Stimulated activated CD4-positive, alpha-beta T cell treated with anti-CD3 and anti-CD28 coated beads, Interleukin-1b, Interleukin-23, amount 100 ng/mL, for 1 hour (primary cell): ENCODE results near the gene G6PC2.
"Not testable (repeated sequence)": the region's sequence is repeated elsewhere in the genome, so short reads cannot be mapped to it uniquely, and the experiment has no call there.

ENCODE experiments used
- DNase-seq, 2 donors: peaks; one replicate each; pipeline ENCODE4 v3.0.0-alpha.2; 2020; ENCODE audit warnings: low read depth in 2 of 2

The G6PC2 gene

DNA sequence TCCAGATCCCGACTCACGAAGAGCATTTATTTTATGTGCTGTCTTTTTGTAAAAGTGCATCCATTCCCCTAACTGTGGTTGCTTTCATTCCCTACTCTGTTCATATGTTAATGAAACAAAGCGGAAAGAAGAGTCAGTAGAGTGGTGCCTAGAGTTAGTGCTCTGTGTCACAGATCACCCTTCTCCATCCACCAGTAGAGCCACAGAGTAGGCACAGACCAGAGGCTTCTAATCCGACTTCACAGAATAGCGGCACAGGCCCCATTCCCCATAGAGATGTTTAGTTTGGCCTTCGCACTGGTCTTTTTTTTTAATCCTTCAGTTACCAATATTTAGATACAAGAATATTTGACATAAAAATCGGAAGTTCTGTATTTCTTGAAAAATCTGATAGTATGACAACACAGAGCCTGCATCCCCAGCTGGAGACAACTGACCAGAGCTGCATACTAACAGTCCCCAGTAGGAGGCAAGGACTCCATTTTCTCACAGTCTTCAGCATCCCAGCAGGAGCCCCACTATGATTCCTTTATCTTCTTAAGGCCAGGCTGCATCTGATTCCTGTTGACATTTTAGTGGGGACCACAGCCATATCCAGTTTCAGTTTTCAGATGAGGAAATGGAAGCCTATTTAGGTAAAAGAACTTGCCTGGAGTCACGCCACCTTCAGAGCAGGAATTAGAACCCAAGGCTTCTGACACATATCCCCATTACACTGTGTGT, 7.0 kb downstream of the G6PC2 start:
- DNase-seq, result no peak

DNA sequence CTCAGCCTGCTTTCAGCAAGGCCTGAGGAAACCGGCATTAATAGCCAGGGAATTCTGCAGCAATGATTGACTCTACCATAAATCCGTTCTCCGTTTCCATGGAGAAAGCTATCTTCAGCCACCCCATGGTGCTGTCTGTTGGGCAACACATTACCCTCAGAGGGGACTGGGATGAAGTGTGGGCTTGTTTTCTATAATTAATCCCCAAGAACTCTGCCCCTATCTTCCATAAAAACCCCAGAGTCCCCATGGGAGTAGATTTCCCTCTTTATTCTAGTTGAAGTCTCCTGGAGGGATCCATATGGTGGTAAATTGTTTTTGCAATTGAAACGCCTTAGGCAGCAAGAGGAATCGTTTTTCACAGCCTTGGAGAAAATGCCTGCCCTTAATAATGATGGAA, 9.2 kb downstream of the G6PC2 start:
- DNase-seq, result no peak

DNA sequence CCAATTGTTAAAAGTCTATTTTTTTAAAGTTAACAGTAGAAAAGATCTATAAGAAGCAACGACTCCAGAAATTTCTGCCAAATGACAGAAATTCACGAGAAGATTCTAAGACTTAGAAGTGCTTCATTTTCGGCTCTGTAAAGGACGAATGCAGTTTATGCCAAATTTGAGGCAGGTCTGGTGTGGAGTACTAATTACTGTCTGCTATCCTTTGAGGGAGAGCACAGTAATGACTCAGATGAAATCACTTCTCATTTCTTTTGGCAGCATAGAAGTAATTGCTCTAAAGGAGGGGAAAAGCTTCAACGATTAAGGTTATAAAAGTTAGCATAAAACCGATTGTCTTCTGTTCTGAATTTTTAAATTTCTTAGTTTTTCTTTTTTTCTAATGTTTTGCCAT, 11.4 kb downstream of the G6PC2 start:
- no peak for DNase-seq

DNA sequence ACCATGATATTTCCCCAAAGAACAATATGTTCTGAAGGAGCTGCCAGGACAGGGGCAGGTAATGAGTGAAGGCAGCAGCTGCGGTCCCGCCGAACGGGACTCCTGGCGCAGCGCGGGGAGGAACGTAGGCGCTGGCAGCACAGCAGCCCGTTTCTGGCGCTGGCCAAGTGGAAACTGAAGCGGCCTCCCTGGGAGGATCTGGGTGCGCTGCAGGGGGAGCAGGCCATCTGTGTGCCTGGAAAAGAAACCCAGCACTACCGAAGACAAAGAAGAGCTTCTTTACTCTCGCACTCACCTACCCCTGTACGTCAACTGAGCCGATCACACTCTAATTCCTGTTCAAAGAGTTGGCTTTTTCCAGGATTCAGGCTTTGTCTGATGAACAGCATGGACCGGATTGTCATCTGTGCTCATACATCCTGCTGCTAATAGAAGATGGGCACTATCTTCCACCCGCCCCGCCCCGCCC, 11.8 kb downstream of the G6PC2 start:
- DNase-seq, result no peak

DNA sequence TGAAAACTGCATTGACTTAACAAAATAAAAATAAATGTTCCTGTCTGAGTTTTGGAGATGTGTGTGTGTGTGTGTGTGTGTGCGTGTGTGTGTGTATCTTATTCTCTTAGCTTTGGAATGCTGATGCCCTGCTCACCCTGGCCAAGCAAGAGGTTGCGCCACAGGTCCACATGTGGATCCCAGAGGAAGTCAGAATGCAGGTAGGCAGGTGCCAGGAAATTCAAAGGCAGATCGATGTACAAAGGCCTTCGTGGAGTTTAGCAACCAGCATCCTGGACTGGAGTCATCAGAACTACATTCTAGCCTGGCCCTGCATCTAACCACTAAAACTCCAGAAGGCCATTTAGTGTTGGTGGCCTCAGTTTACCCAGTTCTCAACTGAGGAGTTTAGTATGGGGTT, 12.4 kb downstream of the G6PC2 start:
- DNase-seq, result no peak

DNA sequence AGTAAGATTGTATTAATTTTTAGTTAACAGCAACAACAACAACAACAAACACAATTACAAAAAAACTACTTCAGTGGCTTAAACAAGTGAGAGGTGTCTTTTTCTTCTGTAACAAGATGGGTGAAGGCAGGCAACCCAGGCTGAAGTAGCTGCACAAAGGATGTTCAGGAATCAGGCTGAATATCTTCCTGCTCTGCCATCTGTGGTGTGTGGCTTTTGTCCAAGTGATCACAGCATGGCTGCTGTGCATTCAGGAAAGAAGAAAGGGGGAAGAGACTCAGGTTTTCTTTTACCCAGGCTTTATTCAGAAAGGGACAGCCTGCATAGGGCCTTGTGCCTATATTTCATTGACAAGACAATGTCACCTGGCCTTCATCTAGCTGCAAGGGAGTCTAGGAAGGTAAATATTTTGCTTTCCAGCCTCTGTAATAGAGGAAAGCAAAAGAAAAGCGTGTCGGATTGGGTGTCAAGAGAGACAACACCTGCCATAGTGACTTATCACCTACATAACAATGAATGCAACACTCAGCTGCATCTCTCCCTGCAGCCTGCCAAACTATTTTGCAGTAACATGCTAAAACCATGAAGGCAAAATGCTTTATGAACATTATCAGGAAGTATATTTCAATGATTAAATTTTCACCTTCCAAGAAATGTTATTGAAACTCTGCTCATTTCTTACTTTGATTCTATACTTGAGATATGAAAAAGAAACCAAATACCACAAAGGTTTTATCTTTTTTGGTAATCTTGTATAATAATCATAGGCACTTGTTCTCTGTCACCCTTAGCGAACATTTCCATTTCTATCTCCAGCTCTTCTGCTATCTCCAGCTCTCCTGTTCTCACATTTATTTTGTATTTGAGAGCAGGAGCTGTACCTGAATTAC, 14.6 kb downstream of the G6PC2 start:
- no peak for DNase-seq

DNA sequence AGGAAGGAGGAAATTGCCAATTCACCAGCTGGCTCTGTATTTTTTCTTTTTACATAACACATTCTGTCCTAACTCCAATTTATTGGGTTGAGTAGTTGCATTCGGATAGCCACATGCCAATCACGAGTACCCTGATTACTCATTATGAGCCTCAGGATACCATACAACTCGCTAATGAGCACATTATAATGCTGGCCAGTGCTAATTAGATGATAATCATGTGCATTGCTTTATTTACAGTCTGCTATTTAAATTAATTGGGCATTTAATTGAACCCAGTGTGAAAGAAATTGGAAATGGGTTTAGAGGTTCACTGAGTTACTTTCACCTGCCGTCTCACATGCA, 15.2 kb downstream of the G6PC2 start:
- DNase-seq, result no peak

DNA sequence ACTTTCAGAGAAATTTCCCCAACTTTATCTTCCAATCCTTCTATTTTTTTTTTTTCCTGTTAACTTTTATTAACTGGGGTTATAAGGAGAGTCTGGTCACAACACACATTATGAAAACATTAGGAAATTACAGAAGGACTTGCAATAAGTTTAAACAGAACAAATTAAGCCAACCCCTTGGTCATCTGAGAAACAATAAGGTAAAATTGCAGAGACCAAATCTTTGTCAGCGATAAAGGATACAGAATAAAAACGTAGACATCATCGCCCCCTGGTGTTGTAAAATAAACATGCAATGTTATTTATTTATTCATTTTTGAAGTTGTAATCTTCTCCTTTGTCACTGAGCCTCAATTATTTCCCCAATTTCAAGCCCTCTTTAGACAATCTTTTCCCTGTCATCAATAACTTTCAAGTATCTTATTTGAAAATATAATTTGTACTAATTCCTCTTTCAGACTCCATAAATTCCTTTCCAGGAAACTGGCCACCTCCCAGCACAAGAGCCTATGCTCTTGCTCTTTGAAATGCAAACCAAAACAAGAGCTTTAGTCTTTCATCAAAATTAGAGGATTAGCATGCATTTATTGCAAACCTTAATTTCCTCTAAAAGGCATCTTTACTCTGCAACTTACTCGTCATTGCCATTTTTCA, 19.5 kb downstream of the G6PC2 start:
- no peak for DNase-seq

DNA sequence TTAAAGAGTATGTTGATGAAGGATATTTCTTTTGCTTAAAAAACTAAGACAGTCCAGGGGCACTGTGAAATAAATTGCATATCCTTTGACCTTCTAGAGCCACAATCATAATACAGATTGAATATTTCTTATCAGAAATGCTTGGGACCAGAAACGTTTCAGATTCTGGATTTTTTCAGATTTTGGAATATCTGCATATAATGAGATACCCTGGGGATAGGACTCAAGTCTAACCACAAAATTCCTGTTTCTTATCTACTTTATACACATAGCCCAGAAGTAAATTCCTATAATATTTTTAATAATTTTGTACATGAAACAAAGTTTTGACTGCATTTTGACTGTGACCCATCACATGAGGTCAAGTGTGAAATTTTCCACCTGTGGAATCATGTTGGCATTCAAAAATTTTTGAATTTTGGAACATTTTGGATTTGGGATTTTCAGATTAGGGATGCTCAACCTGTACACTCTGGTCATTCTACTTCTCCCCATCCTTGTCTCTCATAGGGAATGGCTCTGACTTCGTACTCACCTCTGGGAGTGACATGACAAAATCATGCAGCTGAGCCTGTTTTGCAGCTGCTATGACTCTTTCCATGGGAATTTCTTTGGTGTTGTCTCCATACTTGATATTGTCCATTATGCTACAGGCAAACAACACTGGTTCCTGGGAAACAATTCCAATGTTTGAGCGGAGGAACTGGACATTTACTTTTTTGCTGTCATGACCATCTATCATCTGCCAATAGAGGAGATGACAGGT, 25.7 kb downstream of the G6PC2 start:
- no peak for DNase-seq

DNA sequence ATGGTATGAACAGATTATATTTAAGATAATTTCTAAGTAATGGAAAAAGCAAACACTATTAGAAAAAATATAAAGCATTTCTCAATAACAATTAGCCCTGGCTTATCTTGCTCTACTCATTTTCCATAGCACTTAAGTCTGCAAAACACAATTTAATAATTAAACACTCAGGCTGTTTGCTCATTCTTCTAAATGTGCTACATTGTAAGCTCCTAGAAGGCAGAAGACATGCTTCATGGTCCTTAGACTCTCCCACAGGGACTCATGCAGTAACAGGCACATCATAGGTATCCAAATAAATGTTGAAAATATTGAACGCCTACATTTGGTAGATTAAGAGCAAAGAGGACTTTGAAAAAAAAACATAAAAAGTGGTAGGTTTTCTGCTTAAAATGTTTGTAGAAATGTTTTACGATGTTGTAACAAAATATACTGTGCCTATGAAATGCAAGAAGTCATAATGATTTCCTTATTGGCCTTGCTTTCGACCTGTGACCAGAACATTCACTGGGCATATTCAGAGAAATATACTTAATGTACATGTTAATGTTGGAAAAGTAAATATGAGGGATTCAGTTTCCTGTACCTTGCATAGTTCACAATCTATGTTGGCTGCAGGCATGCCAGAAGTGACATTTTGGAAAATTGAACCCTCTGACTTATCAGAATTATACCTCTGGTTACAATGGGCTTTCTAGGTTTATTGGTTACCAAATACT, 27.2 kb downstream of the G6PC2 start:
- DNase-seq, result no peak

DNA sequence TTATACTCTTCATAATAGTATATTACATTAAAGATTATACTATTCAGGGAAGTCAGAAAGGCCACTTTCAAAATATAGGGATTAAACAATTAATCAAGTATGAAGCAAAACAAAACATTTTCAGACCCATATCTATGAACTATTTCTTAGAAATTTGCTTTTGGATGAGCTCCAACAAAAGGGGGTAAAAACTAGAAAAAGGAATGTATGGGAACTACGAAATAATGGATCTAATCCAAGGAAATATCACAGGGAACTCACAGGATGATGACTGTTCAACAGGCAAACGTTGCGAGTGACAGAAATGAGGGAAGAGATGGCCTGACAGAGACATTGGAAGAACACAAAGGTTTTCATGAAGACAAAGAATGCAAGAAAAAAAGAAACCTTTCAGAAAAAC, 27.9 kb downstream of the G6PC2 start:
- DNase-seq, result no peak

DNA sequence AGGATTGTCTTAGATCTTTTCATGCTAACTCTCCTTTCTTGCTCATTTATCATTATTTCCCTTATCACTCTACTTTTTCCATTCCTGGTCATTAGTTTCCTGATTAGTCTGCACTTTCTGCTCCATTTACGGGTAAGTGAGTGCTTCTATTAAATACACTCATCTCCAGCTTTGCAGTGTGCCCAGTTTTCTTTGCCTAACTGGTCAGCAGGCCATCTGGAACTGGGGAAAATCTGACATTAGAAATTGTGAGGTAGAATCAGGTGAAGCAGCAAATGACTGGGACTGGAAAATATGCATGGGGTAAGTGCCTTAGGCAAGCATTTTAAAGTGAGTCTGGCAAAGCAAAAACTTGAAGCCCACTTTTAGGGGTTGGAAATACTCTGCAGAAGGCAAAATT, 29.2 kb downstream of the G6PC2 start:
- no peak for DNase-seq

DNA sequence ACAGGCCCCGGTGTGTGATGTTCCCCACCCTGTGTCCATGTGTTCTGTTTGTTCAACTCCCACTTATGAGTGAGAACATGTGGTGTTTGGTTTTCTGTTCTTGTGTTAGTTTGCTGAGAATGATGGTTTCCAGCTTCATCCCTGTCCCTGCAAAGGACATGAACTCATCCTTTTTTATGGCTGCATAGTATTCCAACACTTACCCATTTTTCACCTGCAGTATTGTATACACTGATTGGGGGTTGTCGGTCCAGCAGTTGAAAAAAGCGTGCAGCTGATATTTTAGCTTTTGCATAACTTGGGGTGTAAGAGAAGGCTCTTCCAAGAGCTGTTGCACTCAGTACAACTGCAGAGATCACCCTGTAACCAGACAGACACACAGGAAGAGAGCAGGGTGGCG, 31.1 kb downstream of the G6PC2 start:
- DNase-seq, result not testable (repeated sequence)

DNA sequence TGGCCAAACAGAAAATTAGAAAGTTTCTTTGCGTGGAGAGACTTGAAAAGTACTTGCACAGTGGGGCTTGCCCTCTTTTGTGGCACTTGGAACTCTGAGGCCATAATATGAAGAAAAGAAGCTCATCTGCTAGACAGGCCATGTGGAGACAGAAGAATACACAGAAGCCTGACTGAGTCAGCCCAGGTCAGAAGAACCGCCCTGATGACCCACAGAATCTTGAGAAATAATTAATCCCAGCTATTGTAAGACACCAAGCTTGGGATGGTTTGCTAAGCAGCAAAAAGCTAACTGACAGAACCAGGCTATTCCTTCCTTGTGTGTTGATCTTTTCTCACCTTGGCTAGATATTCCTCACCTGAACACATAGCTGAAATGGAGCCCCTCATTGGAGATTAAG, 33.7 kb downstream of the G6PC2 start:
- no peak for DNase-seq

DNA sequence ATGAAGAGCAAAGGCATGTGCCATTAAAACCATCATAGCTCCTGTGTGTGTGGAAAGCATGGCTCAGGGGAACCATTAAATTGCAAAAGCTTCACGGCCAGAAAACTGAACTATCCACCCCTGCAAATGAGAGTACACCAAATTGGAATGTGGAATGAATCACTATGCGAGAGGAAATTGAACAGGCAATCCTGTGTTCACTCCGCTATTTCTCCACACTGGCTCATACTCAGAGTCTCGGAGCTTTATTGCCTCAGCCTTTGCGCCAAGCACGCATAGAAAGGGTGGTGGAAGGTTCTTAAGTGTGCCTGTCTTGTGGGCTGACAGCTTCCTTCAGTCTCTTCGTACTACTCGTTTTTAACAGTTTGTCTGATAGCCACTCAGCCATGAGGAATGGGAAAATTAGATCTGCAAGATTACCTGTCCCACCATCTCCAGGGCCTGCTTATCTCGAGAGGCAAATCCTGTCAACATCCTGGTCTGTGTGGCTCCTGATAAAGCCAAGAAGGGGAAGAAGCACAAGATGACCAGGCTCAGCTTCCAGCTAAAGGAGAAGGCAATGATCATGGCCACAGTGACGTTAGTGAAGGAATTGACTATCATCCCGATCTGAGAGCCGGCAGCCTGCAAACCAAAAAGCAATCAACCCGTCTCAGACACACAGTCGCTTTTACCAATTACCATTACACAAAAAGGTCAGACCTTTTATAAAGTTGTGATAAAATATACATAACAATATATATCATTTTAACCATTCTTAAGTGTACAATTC, 34.9 kb downstream of the G6PC2 start:
- no peak for DNase-seq

DNA sequence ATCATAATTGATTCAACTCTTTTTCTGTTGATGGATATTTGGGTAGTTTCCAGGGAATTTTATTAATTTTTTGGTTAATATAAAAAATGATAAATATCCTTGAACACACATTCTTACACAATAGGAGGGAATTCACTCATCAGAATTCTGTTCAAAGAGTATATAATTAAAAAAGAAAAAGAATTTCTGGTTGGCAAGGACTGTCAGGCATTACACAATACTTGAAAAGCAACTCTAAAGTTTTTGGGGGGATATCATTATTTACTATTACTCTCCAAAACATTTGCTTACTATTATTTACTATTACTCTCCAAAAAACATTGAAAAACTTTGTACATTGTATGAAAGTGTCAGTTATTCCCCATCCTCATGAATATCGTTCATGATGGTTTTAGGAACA, 38.0 kb downstream of the G6PC2 start:
- no peak for DNase-seq

DNA sequence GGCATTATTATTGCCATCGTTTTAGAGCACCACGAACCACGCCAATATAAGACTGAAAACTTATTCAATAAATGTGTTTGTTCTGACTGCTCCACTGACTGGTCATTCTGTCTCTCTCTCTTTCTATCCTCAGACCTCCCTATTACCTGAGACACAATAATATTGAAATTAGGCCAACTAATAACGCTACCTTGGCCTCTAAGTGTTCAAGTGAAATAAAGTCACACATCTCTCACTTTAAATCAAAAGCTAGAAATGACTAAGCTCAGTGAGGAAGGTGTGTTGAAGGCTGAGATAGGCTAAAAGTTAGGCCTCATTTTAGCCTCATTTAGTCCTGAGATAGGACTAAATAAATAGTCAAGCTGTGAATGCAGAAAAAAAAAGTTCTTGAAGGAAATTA, 38.8 kb downstream of the G6PC2 start:
- DNase-seq, result no peak

DNA sequence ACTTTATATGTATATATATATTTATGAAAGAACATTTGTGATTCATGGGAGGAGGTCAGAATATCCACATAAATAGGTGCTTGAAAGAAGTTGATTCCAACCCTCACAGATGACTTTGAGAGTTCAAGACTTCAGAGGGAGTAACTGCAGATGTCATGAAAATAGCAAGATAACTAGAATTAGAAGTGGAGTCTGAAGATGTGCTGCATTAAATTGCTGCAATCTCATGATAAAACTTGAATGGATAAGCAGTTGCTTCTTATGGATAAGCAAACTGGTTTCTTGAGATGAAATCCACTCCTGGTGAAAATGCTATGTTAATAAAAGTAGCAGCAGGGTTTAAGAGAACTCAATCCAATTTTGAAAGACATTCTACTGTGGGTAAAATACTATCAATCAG, 40.2 kb downstream of the G6PC2 start:
- no peak for DNase-seq

DNA sequence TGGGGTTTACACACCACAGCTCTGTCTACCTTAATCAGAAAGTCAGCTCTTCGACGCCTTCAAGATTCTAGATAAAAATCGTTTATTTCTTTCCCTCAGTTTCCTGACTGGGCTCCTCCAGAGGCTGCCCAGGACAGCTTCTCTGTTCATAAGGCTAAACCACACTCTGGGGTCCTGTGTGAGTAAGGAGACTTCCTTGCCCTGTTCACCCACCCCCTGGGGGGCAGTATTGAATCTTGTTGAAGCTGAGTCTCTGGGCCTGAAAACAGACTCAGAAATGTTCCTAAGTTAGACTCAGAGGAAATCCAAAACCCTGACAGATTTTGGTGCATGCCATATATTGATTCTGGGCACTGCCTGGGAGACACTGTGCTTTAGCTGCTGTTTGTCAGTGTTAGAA, 43.0 kb downstream of the G6PC2 start:
- DNase-seq, result no peak

DNA sequence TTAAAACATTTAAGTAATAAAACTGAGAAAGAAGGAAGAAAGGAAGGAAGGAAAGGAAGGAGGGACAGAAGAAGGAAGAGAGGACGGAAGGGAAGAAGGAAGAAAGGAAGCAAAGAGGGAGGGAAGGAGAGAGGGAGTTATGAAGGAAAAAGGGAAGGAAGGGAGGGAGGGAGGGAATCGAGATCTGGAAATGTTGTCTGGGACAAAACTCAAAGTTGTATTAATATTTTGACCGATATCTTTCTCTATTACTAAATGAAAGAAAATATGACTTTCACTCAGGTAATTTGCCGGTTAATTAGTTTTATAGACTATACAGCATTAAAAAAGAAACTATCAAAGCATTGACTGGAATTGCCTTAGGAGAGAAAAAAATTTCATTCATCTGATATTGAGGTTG, 44.4 kb downstream of the G6PC2 start:
- no peak for DNase-seq
